DMS 273 treated with DMSO at 0.1 percent for 48 hours (cell line): ENCODE measurements around the gene LAMA5.

Source experiments
- DNase-seq: peaks from one replicate; lab custom pipeline; 2025; lab: John Stamatoyannopoulos, UW

Gene LAMA5

DNA sequence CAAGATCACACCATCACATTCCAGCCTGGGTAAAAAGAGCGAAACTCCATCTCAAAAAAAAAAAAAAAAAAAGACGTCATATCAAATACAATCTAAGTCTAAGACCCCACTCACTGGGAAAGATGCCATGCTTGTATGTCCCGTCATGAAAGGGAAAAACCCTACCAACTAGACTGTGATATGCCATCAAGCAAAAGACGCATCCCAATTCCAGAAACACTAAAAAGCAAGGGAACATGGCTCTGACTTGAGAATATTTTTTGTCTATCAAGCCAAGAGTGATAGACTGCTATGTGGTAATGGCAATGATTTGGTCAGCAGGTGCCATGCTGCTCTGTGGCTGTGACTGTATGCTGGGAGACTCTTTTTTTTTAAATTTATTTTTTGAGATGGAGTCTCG is 23.0 kb downstream of the LAMA5 start:
- no peak for DNase-seq

DNA sequence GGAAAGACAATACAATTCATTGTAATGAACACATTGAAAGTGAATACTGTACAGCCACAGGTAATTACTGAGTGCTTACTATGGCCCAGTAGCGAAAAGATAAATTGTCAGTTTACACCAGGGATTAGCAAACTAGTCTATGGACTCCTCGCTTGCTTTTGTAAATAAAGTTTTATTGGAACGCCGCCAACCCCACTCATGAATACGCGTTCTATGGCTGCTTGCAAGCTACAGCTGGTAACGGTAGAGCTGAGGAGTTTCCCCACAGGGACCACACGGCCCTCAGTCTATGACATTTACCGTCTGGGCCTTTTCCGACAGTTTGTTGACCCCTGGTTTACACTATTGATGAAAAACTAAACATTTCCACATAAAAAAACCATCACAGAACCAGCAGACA is 24.2 kb downstream of the LAMA5 start:
- no peak for DNase-seq

DNA sequence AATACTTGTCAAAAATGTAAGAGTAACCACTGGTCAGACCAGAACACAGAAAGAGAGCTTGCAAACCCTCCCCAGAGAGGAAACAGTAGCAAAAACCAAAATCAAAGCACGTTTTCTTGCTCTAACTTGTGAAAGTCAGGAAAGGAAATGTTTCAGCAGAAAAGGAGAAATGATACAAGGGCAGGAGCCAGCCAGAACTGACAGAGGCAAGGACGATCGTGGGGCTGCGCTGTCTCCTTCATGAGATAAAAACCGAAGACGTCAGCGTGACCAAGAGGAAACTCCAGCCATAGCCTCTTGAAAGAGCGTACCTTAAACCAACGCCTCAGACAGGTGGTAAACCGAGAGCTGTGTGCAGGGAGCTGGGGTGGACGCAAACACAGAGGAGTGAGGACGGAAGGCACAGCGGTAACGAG is 27.5 kb downstream of the LAMA5 start:
- DNase-seq, result no peak

- DNase-seq, result no peak
These were observed 28.9 kb downstream of the LAMA5 start for GRCh38 chr20:62338294-62338620.

DNA sequence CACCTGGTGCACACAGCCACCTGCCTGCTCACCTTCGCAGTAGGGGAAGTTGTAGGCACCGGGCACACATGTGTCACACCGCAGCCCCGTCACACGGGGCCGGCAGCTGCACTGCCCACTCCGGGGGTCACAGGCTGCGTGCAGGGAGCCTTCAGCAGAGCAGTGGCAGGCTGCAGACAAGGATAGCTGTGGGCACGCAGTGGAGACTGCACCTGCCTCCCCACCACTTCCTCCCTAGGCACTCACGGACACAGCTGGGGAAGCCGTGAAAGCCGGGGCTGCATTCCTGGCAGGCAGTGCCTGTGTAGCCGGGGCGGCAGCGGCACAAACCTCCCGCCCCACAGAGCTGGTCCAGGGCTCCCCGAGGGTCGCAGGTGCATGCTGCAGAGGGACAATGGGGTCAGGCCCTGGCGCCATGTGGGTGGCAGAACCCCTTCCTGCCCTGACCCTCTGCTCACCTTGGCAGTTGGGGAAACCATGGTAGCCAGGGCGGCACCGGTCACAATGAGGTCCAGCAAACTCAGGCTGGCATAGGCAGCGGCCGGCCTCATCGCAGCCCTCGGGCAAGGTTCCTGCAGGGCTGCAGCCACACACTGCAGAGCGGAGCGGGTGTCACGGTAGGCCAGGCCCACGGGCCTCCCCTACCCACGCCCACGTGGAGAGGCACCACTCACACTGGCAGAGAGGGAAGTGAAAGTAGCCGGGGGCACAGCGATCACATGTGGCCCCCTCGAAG is 29.4 kb downstream of the LAMA5 start:
- no peak for DNase-seq

DNA sequence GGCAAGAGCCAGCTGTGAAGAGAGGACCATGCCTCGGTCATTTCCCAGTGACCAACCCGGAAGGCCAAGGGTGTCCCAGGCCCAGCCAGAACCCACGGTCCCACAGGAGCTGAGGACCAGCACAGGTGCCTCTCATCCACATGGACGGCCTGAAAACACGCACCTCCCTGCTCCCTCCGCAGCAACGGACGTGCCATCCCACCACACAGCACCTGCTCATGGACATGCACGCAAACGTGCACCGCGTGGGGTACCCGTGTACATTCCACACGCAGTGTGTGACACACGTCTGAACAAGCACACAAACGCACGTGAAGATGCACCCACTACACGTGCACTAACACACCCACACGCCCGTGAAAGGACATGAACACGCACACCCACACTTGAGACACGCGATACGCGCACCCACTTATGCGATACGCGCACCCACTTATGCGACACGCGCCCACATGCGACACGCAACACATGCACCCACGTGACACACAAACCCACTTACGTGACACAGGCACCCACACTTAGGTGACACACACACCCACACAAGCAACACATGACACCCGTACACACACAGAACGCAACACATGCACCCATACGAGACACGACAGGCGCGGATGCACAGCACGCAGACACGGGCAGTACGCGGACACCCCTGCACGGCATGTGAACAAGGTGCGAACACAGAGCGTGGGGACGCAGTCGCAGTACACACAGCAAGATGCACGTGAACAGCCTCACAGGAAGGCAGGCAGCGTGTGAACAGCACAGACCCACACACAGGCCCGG is 30.1 kb downstream of the LAMA5 start:
- DNase-seq, result no peak

DNA sequence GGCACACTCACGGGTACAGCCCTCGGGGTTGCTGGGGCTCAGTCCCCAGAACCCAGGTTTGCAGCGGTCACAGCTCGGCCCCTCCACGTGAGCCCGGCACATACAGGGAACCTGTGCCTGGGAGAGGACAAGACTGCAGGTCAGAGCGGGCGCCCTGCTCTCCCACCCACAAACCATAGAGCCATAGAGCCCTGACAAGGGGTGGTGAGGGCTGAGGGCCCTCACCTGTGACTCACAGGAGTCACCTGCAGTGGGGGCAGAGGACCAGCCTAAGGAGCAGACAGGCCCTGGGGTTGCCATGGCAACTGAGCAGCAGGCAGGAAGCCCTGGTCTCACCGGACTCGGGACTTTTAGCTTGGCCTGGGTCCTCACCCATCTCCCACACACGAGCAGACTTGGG is 30.8 kb downstream of the LAMA5 start:
- no peak for DNase-seq

GRCh38 chr20:62335532-62335931 is 31.6 kb downstream of the LAMA5 start:
- DNase-seq, result no peak

DNA sequence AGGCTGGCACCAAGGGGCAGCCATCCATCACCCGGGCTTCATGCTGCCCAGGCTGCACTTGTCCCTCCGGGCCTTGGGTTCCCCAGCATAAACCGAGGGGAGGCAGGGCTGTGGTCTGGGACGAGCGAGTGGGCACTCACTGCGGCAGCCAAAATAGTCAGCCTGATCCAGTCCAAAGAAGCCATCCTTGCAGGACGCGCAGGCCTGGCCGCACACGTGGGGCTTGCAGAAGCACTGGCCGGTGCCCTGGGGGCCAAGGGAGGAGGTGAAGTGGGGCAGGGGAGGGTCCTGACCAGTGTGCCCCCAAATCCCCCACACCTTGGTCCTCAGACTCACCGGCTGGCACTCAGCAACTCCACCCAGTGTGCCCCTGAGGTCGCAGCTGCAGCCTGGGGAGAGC is 32.2 kb downstream of the LAMA5 start:
- DNase-seq, result no peak

- DNase-seq, result no peak
These were observed 33.1 kb downstream of the LAMA5 start for GRCh38 chr20:62333820-62334595.

GRCh38 chr20:62332989-62333819 is 33.9 kb downstream of the LAMA5 start:
- DNase-seq, result no peak

DNA sequence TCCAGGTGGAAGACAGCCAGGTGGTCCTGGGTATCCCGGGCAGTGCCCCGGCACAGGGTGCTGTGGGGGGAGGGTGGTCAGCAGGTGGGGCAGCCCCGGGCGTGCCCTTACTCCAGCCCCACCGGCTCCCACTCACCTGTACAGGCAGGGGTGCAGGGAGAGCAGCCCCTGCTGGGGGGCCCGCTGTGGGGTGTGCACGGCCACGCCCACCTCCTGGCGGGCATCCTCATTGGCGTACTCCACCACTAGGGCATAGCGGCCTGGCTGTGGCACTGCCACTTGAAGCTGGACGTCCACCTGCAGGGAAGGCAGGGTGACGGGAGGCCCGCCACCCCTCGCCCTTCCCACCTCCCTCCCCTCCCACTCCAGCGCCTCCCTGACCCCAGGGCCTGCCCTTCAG is 34.7 kb downstream of the LAMA5 start:
- DNase-seq, result no peak

DNA sequence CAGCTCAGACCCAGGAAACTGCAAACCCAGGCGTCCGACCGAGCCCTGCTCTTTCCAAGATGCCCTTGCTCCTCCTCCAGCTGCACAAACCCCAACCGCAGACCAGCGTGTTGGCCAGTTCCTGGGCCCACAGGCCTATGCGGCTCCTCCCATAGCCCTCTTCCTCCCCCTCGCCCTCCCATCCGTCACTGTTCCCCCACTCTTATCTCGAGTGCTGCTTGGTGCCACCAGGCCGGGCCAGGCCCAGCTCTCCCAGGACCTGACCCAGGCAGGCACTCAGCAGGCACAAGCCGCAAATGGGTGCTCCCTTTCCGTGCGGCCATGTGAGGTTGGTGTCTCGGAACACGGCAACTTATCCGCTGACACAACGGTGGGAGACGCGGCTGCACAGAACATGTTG is 35.8 kb downstream of the LAMA5 start:
- no peak for DNase-seq

- DNase-seq, result no peak
These were observed 36.4 kb downstream of the LAMA5 start for GRCh38 chr20:62330576-62331317.

- DNase-seq, result no peak
These were observed 37.4 kb downstream of the LAMA5 start for GRCh38 chr20:62329389-62330377.

GRCh38 chr20:62328684-62329388 is 38.3 kb downstream of the LAMA5 start:
- DNase-seq, result no peak

GRCh38 chr20:62327726-62328495 is 39.2 kb downstream of the LAMA5 start:
- no peak for DNase-seq

GRCh38 chr20:62326959-62327725 is 40.0 kb downstream of the LAMA5 start:
- DNase-seq, result no peak
